GM18505 (cell line): Measurements from ENCODE around the gene SRGN.
"Not testable (repeated sequence)": the region's sequence is repeated elsewhere in the genome, so short reads cannot be mapped to it uniquely, and the experiment has no call there.

ENCODE experiments used
- ATAC-seq: cut with Tn5 transposase; IDR thresholded peaks from one replicate; pipeline ENCODE4 v1.9.1; 2021; ENCODE audit not compliant: unreplicated experiment
- POLR2A ChIP-seq: IDR thresholded peaks from 4 replicates; pipeline ENCODE4 v1.6.1; 2011; ENCODE audit warnings: borderline replicate concordance; ENCODE audit not compliant: insufficient read depth, insufficient read length; ENCODE audit errors: extremely low read depth

Gene SRGN, protein sequence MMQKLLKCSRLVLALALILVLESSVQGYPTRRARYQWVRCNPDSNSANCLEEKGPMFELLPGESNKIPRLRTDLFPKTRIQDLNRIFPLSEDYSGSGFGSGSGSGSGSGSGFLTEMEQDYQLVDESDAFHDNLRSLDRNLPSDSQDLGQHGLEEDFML

DNA sequence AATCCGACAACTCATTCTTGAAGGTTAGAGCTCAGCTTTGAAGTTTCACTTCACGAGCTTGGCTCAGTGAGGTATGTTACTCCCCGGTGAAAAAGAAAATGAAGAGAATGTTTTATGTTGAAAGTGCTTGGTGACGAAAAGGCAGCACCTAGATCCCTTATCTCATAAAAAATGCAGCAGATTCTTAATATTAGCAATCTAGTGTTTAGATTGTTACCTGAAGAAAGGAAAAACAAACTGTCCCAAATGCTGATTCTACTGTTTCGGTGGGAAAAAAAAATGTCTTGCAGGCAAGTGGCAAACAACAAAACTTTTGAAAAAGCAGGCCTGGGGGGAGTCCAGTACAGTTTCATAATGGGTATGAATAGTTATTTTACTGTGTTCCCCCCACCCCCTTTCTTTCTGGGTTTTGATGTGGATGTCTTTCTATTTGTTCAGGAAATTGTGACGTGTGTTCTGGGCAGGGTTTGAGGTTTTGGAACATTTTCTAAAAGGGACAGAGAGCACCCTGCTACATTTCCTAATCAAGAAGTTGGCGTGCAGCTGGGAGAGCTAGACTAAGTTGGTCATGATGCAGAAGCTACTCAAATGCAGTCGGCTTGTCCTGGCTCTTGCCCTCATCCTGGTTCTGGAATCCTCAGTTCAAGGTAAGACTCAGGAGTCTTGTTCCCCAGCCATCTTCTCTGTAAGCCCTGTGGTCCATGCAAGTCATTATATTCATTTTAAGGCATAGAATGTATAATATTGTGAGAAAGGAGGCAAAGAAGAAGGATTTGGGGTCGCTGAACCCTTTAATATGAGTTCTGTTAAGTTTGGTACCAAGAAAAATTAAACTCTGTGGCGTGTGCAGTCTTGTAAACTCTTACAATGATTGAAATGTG is at the start of gene SRGN:
Gene SRGN (plus strand): TSS at position 514 of the 881 bp plus-strand sequence. CDS start 55 bp downstream, at position 569.
- peak; percentile 51 for ATAC-seq
- peak; percentile 97 for TF ChIP-seq POLR2A

DNA sequence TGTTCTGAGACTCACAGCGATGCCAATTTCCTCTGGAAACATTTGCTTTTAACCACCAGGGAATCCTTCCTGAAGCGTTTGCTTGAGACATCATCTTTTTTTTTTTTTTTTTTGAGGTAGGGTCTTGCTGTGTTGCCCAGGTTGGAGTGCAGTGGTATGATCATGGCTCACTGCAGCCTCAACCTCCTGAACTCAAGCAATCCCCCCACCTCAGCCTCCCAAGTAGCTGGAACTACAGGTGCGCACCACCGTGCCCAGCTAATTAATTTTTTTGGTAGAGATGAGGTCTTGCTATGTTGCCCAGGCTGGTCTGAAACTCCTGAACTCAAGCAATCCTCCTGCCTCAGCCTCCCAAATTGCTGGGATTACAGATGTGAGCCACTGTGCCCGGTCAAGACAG is 47.0 kb upstream of the SRGN start:
- ATAC-seq: not testable (repeated sequence)

DNA sequence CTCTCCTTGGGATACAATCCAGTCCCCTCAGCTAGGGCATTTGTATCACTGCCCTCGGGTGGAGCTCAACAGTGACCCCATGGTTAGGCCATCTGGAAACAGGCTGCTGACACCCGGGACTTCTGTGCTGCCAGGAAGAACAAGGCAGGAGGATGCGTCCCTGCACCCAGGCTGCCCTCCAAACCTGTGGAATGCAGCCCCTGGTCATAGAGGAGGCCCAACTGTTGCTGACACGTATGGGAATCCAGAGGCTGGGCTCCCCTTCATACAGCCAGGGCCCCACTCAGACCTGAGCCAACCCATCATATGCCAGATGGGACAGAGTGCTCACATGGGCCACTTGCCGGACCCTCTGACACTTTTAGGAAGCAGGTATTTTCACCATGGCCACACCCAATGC is 45.5 kb upstream of the SRGN start:
- no peak for TF ChIP-seq POLR2A
- ATAC-seq: no peak

DNA sequence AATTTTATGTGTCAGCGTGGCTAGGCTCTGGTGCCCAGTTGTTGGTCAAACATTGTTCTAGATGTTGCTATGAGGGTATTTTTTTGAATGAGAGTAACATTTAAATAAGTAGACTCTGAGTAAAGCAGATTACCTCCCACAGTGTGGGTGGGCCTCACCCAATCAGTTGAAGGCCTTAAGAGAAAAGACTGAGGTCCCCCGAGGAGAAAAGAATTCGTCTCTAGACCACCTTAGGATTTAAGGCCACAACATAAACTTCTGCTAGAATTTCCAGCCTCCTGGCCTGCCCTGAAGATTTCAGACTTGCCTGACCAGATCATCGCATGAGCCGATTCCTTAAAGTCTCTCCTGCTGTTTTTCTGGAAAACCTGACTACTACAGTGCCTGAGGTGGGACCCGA is 45.1 kb upstream of the SRGN start:
- no peak for ATAC-seq
- no peak for TF ChIP-seq POLR2A

DNA sequence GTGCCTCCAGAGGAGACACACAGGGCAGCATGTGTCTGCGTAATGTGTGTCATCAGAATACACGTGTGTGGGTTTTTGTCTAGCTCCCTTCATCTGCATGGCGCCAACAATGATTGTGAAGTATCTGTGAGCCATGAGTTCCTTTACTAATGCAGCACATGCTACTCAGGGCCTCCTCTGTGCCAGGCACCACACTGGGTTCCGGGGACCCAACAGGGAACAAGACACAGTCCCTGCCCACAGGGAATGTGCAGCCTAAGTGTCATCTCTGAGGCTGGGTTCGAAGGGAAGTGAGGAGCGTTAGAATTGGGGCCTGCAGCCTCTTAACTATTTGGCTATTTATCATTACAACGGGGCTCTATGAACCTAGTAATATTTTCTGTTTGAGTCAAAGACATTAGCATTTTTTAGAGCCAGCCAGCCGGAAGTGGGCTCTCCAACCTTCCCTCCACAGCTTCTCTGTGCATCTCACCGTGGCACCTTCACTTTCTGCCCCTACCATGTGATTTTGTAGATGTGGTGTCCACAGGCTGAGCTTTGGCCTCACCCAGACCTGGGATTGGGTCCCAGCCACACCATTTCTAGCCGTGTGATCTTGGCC is 43.9 kb upstream of the SRGN start:
- peak; percentile 49 for ATAC-seq
- TF ChIP-seq POLR2A: no peak

DNA sequence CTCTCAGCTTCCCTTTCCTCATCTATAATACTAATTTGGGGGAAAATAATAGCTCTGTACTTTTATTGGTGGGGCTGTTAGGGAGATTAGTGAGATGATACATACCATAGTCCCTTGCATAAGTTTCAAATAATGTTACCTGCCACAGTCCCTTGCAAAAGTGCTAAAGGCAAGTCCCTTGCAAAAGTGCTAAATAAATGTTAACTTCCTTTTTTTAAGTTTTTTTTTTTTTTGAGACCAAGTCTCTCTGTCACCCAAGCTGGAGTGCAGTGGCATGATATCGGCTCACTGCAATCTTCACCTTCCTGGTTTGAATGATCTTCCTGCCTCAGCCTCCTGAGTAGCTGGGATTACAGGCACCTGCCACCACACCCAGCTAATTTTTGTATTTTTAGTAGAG is 43.4 kb upstream of the SRGN start:
- TF ChIP-seq POLR2A: no peak
- peak; percentile 5 for ATAC-seq

DNA sequence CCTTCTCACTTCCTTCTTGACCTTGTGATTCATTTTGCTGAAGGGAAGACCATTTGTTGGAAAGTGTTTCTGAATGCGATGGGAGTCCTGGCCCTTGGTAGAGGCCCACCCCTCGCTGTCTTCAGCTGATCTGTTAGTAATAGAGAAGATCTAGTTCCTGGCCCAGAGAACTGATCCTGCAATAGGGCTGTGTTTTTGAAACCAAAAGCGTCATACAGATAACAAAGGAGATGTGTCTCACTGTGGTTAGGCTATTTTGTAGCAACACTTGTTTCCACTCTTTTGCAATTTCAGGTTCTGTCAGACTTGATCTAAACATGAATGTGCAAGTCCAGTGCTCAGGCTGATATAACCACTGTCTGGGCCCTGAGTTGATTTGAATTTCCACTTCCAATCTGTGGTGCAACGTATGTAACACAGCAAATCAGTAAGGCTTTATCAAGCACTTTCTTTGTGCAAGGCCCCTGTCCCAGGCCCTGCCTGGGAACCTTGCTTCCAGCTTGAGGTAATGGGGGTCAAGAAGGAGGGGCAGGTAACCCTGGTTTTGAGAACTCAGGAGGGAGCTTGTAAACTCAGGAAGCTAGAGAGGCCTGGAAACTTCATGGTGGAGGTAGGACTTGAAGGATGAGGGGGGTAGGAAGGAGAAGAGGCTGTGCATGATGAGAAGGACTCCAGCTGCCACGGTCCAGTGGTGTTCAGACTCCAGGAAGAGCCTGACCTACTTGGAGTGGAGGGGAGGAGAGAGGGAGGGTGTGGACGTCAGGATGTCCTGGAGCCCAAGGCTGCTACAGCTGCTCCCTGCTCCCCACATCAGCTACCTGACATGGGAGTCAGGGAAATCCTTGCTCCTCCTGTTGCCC is 42.2 kb upstream of the SRGN start:
- TF ChIP-seq POLR2A: no peak
- peak; percentile 50 for ATAC-seq

DNA sequence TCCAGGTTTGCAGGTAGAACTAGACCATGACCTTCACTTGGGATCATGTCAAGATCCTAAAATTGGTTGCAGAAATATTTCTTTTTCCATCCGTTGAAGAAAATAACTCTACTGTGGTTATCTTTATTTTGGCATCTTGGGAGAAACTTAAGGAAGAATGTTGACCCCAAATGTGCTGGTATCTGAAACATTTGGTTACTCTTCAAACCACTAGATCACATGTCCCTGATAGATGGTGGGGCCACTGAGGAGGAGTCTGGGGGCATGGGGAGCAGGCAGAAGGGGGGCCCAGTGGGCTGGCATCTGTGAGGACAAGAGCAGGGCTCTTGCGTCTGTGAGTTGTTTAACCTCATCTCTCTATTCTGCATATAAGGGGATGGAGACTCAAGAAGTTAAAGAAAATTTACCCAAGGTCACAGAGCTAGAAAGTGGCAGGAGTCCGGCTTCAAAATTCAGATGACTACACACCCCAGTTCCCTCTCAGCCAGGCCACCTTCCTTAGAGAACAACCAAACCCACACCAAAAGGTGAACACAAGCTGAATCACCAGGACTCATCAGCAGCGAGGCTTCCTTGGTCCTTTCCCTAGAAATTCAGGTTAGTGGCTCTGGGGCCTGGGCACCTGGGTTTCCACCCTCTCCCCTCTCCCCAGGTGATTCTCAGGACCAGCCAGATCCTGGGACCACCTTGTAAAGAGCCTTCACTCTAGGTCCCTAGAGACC is 40.6 kb upstream of the SRGN start:
- TF ChIP-seq POLR2A: no peak
- no peak for ATAC-seq

DNA sequence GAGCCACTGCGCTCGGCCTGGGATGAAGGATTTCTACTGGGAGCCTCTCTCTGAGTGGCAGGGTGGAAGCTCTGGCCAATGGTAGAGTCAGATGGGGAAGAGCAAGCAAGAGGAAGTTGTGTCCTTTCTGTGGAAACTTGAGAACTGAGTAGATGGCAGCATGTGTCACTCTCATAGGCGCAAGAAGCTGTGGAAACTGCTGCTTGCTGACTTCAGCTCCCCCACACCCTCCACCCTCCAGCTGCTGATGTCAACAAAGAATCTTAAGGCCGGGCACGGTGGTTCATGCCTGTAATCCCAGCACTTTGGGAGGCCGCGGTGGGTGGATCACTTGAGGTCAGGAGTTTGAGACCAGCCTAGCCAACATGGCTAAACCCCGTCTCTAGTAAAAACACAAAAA is 39.8 kb upstream of the SRGN start:
- ATAC-seq: no peak
- TF ChIP-seq POLR2A: no peak

DNA sequence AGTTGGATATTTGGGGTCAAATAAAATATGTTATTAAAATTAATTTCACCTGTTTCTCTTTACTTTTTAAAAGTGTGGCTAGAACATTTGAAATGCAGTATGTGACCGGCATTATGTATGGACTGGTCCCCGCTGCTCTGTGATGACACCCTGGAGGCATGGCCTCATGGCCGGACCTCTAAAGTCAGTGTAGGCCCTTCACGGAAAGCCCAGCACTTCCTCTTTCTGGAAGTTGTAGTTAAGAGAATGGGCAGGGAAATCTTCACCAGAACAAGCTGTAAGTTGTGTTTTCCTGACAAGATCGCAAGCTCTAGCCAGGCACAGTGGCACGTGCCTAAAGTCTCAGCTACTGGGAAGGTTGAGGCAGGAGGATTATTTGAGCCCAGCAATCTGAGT is 38.3 kb upstream of the SRGN start:
- no peak for TF ChIP-seq POLR2A
- no peak for ATAC-seq

DNA sequence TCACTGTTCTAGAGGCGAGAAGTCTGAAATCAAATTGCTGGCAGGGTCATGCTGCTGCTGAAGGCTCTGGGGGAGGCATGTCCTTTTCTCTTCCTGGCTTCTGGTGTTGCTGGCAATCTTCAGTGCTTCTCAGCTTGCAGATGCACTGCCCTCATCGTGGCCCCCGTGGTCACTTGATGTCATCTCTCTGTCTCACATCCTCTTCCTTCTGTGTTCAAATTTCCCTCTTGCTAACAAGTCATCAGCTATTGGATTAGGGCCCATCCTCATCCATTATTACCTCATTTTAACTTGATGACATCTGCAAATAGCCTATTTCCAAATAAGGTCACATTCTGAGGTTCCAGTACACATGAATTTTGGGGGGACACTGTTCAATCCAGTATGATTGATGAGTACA is 36.6 kb upstream of the SRGN start:
- TF ChIP-seq POLR2A: no peak
- ATAC-seq: no peak

DNA sequence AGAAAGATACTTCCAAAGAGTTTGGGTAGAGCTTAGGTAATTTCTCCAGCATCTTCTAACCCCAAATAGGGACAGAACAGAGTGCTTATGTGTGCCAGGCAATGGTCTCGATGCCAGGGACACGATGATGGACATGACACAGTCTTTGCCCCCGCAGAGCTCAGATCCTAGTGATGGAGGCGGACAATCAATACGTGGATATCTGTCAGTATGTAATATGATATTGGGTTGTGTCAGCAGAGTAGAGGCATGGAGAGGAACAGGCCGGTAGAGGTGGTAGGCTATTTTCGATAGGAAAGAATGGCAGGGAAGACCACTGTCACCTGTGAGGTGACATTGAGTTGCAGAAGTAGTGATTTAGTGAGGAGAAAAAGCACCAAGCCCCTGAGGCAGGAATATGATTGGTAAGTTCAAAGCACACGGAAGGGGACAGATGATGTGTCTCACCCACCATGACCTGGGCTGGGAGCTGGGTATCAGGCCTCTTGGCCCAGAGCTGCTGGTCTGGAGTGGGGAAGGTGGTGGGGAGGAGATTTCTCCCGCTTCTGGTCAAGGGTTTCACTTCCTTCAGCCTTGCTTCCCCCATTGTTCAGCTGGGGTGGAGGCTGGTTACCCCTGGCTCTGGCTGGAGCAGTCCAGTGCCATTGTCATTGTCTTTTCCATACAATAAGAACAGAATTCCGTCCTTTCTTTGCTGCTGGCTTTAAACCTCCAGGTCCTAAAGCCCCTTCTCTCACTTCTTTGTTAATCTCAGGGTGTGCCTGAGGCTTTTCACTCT is 36.0 kb upstream of the SRGN start:
- no peak for TF ChIP-seq POLR2A
- ATAC-seq: no peak

DNA sequence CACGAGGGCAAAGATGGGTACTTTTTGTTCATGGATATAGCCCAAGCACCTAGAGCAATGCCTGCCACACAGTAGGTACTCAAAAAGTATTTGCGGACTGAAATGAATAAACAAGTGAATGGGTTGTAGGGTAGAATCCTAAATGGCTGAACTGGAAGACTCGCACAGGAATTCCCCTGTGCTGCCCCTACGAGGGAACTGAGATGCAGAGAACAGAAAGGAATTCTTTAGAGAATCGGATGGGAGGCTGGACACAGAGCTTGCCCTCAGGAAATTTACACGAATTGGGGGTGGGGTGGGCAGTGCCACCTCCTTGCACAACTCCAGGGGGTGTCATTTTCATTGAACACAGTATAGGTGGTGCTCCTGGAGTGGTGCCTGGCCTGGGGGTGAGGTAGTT is 35.2 kb upstream of the SRGN start:
- no peak for ATAC-seq
- TF ChIP-seq POLR2A: no peak

DNA sequence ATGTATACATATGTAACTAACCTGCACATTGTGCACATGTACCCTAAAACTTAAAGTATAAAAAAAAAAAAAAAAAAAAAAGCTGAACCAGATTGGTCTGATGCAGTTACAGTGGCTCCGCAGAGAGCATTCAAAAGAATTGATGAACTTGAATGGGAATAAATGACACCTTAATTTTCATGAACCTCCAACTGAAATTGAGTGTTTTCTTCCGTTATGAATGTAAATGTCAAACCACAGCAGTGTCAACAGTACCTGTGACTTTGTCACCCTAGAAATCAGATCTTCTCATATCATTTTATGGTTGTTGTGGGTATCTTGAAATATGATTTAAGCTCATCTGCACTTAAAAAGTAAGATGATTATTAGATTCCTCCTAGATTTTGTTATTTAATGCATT is 32.7 kb upstream of the SRGN start:
- no peak for TF ChIP-seq POLR2A
- ATAC-seq: no peak
